COR-L47 (cell line): ENCODE data around the gene SGTA.

Source experiments
- DNase-seq: peaks from one replicate; lab custom pipeline; 2025; lab: John Stamatoyannopoulos, UW

Gene SGTA

DNA sequence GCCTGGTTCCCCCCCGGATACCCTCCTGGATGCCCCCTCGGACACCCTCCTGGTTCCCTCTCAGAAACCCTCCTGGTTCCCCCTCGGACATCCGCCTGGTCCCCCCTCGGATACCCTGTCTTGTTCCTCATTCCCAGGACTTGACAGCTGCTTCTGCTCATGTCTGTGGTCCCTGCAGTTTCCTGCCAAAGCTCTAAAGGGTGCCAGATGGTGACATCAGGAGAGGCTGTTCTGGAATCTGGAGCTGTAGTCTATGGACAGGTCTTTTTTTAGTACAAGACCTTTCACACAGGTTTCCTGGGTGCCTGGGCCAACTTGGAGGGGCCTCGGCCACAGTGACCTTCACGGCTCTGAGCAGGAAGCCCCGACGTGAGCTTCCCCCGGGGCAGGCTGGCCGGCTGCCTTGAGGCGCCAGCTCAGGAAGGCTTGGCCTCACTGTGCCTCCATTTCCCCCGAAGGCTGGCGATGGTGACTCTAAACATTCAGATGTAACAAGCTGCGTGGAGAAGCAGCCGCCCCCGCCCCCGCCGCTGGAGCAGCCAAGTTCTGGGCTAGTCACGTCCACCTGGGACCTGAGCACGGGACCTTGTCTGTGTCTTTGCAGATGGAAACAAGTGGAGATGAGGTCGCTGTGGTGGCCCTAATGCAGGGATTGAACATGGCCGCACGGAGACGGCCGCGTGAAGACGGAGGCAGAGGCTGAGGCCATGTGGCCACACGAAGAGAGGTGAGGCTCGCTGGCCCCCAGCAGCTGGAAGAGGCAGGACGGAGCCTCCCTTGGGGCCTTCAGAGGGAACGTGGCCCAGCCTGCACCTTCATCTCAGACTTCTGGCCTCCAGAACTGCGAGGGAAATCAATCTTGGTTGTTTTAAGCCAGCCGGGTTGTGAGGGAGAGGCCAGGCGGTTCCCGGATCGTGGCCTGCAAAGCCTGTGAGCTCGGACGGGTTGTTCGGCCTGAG, 12.7 kb downstream of the SGTA start:
- no peak for DNase-seq

DNA sequence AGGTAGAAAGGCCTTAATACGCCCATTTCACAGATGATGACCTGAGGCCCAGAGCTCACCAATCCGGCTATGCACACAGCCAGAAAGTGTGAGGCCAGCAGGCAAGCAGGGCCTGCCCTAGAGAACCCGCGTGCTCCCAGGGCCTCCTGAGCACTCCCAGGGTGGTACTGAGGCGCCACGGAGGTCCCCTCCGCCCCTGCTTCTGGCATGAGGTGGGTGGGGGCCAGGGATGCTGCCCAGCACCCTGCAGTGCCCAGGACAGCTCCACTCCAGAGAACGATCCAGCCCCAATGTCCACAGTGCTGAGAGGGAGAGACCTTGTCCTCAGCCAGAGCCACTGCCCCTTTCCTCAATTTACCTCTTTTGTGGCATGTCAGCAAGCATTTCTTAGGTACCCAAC, 13.9 kb downstream of the SGTA start:
- DNase-seq = no peak

GRCh38 chr19:2768365-2769132, 14.5 kb downstream of the SGTA start:
- no peak for DNase-seq

GRCh38 chr19:2767688-2768087, 15.4 kb downstream of the SGTA start:
- DNase-seq = no peak

DNA sequence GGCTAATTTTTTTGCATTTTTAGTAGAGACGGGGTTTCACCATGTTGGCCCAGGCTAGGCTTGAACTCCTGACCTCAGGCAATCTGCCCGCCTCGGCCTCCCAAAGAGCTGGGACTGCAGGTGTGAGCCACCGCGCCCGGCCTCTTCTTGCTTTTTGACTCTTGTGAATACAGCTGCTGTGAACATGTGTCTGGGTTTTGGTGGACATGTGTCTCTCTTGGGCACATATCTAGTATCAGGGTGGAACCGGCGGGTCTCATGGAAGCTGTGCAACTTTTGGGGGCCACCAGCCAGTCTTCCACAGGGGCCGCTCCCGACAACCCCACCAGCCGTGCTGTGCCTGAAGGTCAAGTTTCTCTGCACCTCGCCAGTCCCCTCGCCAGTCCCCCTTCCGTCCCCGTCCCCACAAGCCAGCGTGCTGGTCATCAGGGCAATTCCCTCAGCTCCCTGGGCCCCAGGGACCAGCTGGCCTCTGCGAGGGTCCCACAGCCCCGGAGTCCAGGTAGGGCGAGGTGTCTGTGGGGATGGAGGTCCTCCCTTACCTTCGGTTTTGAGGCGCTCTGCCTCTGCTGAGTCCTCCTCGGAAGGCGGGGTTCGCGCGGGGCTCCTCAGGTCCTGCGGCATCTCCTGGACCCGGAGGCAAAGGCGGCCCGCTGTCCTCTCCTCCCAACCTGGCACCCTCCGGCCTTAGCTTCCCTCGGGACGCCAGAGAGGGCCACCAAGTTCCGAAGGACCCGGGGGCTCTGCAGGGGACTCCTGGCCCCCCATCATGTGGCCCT, 16.3 kb downstream of the SGTA start:
- DNase-seq = no peak

DNA sequence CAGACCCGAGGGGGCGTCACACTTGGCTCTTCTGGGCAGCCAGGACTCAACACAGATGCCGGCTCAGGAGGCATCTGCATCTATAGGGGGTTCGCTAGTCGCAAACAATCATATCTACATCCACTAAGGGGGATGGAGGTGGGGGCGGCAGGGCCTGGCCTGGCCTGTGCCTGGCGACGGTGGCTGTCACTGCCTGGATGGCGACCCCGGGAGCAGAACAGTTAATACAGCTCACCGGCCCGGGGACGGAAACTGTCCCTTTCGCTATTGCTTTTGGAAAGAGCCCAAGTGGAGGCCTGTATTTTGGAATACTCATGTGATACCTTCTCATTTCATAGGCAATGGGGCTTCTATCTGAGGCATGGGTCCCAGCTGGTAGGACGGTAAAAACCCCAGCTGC, 17.7 kb downstream of the SGTA start:
- DNase-seq = no peak

DNA sequence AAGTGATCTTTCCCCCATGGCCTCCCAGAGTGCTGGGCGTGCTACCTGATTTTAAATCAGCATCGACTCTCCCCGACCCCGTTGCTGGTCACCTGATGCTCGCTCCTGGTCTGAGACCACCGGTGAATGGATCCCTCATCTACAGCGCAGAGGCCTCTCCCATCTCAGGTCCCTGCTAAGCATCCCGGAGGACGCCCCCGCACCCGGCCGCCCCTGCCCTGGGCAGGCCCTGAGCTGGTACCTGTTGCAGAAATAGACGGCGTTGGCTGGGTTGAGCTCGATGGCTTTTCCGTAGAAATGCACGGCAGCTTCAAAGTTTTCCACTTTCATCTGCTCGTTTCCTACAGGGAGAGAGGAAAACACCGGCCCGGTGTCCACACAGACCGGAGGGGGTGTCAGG, 18.1 kb downstream of the SGTA start:
- no peak for DNase-seq

DNA sequence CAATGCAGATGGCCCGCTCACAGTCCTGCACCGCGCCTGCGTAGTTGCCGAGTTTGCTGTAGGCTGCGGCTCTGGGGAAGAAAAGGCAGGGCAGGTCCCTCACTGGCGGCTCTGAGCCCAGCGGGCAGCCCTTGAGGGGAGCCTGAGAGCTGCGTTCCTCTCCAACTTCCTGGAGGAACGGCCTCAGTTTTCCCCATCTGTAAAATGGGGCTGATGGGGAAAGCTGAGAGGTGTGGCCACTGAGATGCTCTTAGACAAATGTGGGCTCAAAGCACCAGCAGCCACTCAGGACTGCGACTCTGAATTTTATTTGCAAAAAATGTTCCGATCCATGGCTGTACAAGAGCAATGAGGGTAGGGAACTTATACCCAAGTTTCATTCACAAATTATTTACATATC, 19.4 kb downstream of the SGTA start:
- no peak for DNase-seq

DNA sequence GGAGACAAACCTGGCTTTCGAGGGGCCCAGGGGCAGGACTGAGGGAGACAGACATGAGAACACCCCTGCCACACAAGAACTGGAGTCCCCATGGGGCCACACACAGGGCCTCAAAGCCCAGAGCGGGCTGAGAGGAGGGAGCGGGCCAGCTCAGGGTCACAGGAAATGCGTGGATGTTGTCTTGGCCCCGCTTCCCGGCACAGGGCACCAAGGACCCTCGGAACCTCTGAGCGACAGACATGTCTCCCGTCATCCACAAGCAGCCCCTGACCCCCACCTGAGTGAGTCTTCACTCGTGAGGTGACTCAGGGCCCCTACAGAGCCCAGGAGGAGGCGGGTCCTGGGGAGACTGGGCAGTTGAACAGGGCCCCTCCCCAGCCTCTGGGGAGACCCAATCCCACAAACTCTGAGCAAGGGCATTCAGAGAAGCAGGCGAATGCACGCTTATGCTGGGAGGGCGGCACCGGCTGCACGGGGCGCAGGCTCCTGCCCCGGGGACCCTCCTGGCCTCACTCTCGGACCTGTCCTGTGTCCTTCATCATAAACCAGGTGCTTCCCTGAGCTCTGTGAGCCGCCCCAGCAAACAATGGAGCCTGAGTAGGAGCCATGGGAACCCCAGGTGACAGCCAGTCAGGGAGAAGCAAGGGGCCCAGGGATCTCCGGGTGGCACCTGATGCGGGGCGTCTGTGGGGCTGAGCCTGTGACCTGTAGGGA, 20.1 kb downstream of the SGTA start:
- no peak for DNase-seq

DNA sequence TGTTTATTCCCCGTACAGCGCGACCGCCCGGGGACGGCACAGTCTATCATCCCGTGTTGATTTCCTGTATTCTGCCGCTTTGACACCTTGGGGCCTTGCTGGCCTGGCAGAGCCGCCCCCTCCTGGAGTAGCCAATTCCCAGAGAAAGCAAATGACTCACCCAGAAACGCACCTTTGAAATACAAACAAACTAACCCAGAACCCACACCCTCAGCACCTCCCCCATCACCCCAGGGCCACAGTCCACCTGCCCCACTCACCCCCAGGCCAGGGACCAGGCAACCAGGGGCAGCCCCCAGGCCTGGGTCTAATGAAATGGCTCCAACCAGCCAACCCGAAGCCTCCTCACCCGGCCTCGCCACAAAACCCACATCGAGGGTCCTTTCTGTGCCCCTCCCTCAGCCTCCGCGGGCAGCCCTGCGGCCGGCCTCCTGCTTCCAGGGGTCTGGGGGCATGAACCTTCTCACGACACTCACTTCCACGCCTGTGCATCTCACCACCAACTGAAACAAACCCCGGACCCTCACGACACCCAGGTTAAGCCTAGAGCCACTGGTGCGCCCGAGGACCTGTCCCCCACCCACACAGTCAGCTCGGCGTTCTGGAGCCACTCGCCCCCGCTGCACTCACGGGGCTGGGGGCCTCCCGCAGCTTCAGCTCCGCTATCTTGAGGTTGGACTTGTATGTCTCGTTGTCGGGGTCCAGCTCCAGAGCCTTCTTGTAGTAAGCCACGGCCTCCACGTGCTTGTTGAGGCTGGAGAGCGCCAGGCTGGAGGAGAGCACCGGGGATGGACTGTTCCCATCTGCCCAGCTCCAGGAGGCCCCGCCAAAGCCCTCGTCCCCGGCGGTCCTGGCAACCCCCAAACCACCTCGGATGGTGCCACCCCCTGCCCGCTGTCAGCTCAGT, 20.9 kb downstream of the SGTA start:
- DNase-seq = no peak

DNA sequence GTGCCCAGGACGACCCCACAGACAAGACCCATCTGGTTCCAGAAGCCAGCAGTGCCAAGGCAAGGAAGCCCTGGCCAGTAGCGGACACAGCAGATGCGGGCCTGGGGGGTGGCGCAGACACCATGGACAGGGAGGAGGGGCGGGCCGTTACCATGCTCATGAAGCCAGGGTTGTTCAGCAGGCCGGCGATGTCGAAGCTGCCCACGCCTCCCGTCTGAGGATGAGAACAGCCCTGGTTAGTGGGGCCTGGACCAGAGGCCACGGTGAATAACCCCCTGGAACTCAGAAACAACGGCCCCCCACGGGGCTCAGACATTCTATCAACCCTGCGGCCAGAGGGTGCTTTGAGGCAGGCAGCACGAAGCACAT, 21.8 kb downstream of the SGTA start:
- DNase-seq = no peak

DNA sequence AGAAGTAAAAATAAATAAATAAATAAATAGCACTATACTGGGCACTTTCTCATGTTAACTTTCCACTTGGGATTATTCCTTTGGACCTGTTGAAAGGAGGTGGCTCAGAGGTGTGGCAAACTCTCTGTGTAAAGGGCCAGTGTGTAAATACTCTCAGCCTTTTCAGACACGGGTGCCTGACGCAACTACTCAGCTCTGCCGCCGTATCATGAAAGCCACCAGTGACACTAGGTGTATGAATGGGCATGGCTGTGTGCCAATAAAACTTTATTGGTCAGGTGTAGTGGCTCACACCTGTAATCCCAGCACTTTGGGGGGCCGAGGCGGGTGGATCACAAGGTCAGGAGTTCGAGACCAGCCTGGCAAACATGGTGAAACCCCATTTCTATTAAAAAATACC, 23.1 kb downstream of the SGTA start:
- no peak for DNase-seq

DNA sequence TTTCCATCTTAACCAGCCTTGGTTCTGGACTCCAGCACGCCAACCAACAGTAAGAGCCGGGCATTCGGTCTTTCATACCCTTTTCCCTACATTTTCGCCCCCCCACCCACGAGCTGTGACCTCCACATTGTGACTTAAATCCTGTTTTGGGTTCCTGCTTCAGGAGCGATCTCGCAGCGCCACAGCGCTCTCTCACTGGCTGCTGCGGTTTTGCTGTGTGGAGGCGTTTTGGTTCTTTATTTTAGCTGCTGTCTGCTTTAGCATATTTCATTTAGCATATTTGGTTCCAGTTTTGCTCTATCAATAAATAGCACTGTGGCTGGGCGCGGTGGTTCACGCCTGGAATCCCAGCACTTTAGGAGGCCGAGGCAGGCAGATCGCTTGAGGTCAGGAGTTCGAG, 23.7 kb downstream of the SGTA start:
- no peak for DNase-seq

GRCh38 chr19:2758601-2759313, 24.3 kb downstream of the SGTA start:
- DNase-seq = no peak

- DNase-seq = no peak
Observed at GRCh38 chr19:2756921-2757881, 25.9 kb downstream of the SGTA start.

DNA sequence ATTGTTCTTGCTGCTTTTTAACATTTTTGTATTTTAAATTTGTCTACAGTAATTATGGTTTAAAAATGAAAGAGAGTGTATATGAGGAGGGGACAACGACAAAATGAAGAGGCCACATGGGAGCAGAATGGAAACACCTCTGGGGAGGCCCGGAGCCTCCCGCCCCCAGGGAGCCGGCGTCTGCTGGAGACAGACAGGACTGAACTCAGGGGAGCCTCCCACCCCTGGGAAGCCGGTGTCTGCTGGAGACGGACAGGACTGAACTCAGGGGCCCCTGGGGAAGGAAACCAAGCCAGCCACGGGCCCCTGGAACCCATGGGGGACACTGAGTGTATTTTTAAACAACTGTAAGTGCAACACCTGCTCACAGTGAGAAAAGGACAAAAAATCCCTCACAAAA, 26.6 kb downstream of the SGTA start:
- DNase-seq = no peak

DNA sequence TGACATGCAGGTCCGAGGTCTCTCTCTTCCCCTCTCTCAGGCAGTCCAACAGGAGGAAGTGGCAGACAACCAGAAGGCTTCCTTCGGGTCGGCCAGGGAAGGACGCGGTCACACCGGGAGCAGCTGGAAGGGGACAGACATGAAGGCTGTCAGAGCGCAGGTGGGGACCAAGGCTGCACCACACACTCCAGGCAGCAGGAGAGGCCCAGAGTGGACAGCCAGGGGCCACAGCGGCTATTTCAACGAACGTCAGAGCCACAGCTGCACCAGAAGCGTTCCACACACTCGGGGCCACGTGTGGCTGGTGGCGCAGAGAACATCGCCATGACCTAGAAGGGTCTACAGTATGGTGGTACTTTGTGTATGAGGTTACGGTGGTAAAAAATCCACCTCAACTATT, 27.3 kb downstream of the SGTA start:
- no peak for DNase-seq

- no peak for DNase-seq
Observed at GRCh38 chr19:2755448-2755705, 27.7 kb downstream of the SGTA start.
